SU-DHL-6 (cell line): ENCODE data around the gene CEP104.

Source experiments
- H2AFZ ChIP-seq: fragments of 200-600 bp; sonication (generic); 2 replicates; pipeline ENCODE4 v1.6.1; 2014; ENCODE audit warnings: low read depth, mild to moderate bottlenecking, moderate library complexity, mixed read lengths, antibody characterized with exemption, low read length; ENCODE audit not compliant: severe bottlenecking
- H3F3A ChIP-seq: fragments of 200-600 bp; shearing (Covaris generic); 2 replicates; pipeline ENCODE4 v1.6.0; 2016; ENCODE audit warnings: antibody characterized with exemption, mild to moderate bottlenecking; ENCODE audit not compliant: insufficient read depth
- H3K27ac ChIP-seq: fragments of 200-600 bp; sonication (generic); 2 replicates; pipeline ENCODE4 v1.5.1; 2016; ENCODE audit warnings: low read depth, mild to moderate bottlenecking, low read length, moderate library complexity, mixed read lengths
- H3K27me3 ChIP-seq: fragments of 200-600 bp; sonication (generic), shearing (Covaris generic); 2 replicates; pipeline ENCODE4 v1.6.0; 2014; ENCODE audit warnings: mild to moderate bottlenecking, low read length
- H3K36me3 ChIP-seq: fragments of 200-600 bp; sonication (generic); 2 replicates; pipeline ENCODE4 v1.6.1; 2014; ENCODE audit warnings: mild to moderate bottlenecking, low read length, mixed read lengths
- H3K4me2 ChIP-seq: fragments of 300-600, 200-600 bp; shearing (Covaris generic), sonication (generic); 2 replicates; pipeline ENCODE4 v1.6.0; 2014; ENCODE audit warnings: low read length, low read depth, mild to moderate bottlenecking; ENCODE audit not compliant: poor library complexity, severe bottlenecking
- H3K4me3 ChIP-seq: fragments of 200-600 bp; sonication (generic); 2 replicates; pipeline ENCODE4 v1.5.1; 2014; ENCODE audit warnings: antibody characterized with exemption, low read length, mild to moderate bottlenecking, mixed read lengths; ENCODE audit not compliant: insufficient read depth, poor library complexity, severe bottlenecking
- H3K79me2 ChIP-seq: fragments of 200-600 bp; sonication (generic); 2 replicates; pipeline ENCODE4 v1.6.1; 2014; ENCODE audit warnings: mild to moderate bottlenecking, low read length, moderate library complexity; ENCODE audit not compliant: insufficient read depth
- H3K9ac ChIP-seq: fragments of 200-600 bp; sonication (generic); 2 replicates; pipeline ENCODE4 v1.7.0; 2014; ENCODE audit warnings: mild to moderate bottlenecking, low read length
- H3K9me2 ChIP-seq: fragments of 200-600 bp; sonication (generic); replicated peaks from 2 replicates; pipeline ENCODE4 v1.6.1; 2014; ENCODE audit warnings: low read length; ENCODE audit not compliant: insufficient read depth
- H3K9me3 ChIP-seq: fragments of 200-600 bp; sonication (generic); 2 replicates; pipeline ENCODE4 v1.6.1; 2014; ENCODE audit warnings: low read length, mixed read lengths; ENCODE audit not compliant: insufficient read depth
- H4K20me1 ChIP-seq: fragments of 200-600 bp; sonication (generic); 2 replicates; pipeline ENCODE4 v1.6.1; 2014; ENCODE audit warnings: low read depth, mild to moderate bottlenecking, antibody characterized with exemption, low read length, moderate library complexity, mixed read lengths
- CTCF ChIP-seq: fragments of 200-600 bp; sonication (generic); IDR thresholded peaks from one replicate; pipeline ENCODE4 v1.5.1; 2017; ENCODE audit warnings: antibody characterized with exemption, mild to moderate bottlenecking, low read length, moderate library complexity; ENCODE audit not compliant: insufficient read depth, poor library complexity, severe bottlenecking
- EZH2phosphoT487 ChIP-seq: fragments of 200-600 bp; sonication (generic), shearing (Covaris generic); conservative IDR thresholded peaks from 2 replicates; pipeline ENCODE4 v1.6.1; 2018; ENCODE audit warnings: mild to moderate bottlenecking, antibody characterized with exemption, low read length, moderate library complexity, mixed read lengths

CEP104 gene

GRCh38 chr1:3842912-3843311, 14.1 kb downstream of the CEP104 start:
- Histone ChIP-seq H3K36me3 (no peaks in the 10 kb centered on the region), H2AFZ (no peak overlapping the region), H3K27me3 (no peaks in the 10 kb centered on the region), H3K9me2 (no peaks in the 10 kb centered on the region), H3K4me2 (no peak overlapping the region), H3K9me3 (no peaks in the 10 kb centered on the region), H3K27ac (no peak overlapping the region), H3K79me2 (no peaks in the 10 kb centered on the region), H3K9ac (no peak overlapping the region), H3F3A (no peaks in the 10 kb centered on the region), H4K20me1 (no peaks in the 10 kb centered on the region), H3K4me3 (no peak overlapping the region)
- no peak for TF ChIP-seq EZH2phosphoT487
- TF ChIP-seq CTCF: no peak

GRCh38 chr1:3841491-3841890, 15.5 kb downstream of the CEP104 start:
- H3K27me3 ChIP-seq: no peaks in the 10 kb centered on the region
- H4K20me1 ChIP-seq: no peaks in the 10 kb centered on the region
- H3K4me2 ChIP-seq: no peak overlapping the region
- H3K27ac ChIP-seq: no peak overlapping the region
- TF ChIP-seq CTCF (no peak), EZH2phosphoT487 (no peak)
- no peak overlapping the region for H2AFZ ChIP-seq
- H3K9ac ChIP-seq: no peak overlapping the region
- H3K9me2 ChIP-seq: no peaks in the 10 kb centered on the region
- H3F3A ChIP-seq: no peaks in the 10 kb centered on the region
- H3K79me2 ChIP-seq: no peaks in the 10 kb centered on the region
- no peaks in the 10 kb centered on the region for H3K9me3 ChIP-seq
- H3K4me3 ChIP-seq: no peak overlapping the region
- H3K36me3 ChIP-seq: 0 out of 2 replicates have a peak, but pooled peaks cover 3% of the 10 kb centered on the region

GRCh38 chr1:3838788-3839187, 18.2 kb downstream of the CEP104 start:
- H3K9ac ChIP-seq: no peak overlapping the region
- TF ChIP-seq EZH2phosphoT487: no peak
- no peak for TF ChIP-seq CTCF

More at GRCh38 chr1:3838788-3839187, 18.2 kb downstream of the CEP104 start:
- Histone ChIP-seq H3K9me2 (no peaks in the 10 kb centered on the region), H4K20me1 (no peaks in the 10 kb centered on the region), H3K36me3 (0 out of 2 replicates have a peak, but pooled peaks cover 3% of the 10 kb centered on the region), H2AFZ (no peak overlapping the region), H3K9me3 (no peaks in the 10 kb centered on the region), H3K27ac (no peak overlapping the region), H3K4me2 (no peak overlapping the region), H3F3A (no peaks in the 10 kb centered on the region), H3K4me3 (no peak overlapping the region), H3K79me2 (no peaks in the 10 kb centered on the region), H3K27me3 (no peaks in the 10 kb centered on the region)
